ENCODE results near the gene ZNF776.
A peak's percentile ranks its signal among the peaks of the same experiment; 100 is the strongest.
"Not testable (repeated sequence)": the region's sequence is repeated elsewhere in the genome, so short reads cannot be mapped to it uniquely, and the experiment has no call there.

Gene ZNF776

GRCh38 chr19:57746580-57747471, at the start of gene ZNF776:
Gene ZNF776 (plus strand): TSS chr19:57746815. CDS start chr19:57747059, 244 bp downstream.
- DNase-seq (ENCODE audit: low read depth, low spot score), result peak; percentile 59

- DNase-seq (ENCODE audit: low read depth, low spot score), result no peak
Observed at GRCh38 chr19:57701625-57702024, 45.0 kb upstream of the ZNF776 start.

- no peak for DNase-seq (ENCODE audit: low read depth, low spot score)
Observed at GRCh38 chr19:57706346-57706745, 40.3 kb upstream of the ZNF776 start.

- peak; percentile 11 for DNase-seq (ENCODE audit: low read depth, low spot score)
Observed at GRCh38 chr19:57708641-57709361, 37.8 kb upstream of the ZNF776 start, which contains the start of gene ZNF154. Gene ZNF154 (minus strand): TSS chr19:57709204. CDS start chr19:57708971, 233 bp downstream.

GRCh38 chr19:57709616-57710015, 37.0 kb upstream of the ZNF776 start:
- DNase-seq (ENCODE audit: low read depth, low spot score), result no peak

DNA sequence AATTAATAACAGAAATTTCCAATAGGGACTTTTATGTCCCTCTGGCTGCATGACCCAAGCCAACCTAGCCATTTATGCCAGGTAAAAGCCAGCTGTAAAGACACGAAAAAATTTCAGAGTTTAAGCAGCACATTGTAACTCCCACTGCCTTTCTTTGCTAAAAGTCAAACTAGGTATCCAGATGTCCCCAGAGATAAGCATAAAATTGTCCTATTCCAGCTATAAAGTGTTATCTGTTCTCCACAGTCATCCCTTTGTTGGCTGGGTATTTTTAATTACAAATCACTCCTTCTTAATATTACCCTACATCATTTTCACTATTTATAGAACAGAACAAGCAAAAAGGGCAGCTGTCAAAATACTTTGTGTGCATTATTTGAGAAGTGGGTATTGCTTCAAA, 34.4 kb upstream of the ZNF776 start:
- DNase-seq (ENCODE audit: low read depth, low spot score), result no peak

DNA sequence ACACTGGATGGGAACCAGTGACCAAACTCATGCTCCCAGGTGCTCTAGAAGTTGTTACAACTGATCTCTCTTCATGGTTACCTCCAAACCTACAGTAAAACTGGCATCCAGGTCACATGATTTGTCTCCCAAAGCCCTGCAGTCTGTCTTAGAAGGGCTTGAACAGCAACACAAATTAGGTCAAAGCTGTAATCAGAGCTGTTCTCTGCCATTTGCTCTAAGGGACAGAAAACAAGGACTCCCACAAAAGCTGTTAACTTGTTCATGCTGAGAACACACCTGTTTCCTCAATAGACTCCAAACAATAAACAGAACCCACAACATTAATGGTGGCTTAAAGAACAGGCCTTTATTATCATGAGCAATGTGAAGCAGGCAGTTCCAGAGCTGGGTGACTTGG, 27.2 kb upstream of the ZNF776 start:
- DNase-seq (ENCODE audit: low read depth, low spot score), result no peak

- no peak for DNase-seq (ENCODE audit: low read depth, low spot score)
Observed at GRCh38 chr19:57719901-57720519, 26.6 kb upstream of the ZNF776 start.

- DNase-seq (ENCODE audit: low read depth, low spot score), result no peak
Observed at GRCh38 chr19:57720878-57721277, 25.7 kb upstream of the ZNF776 start.

- not testable (repeated sequence) for DNase-seq (ENCODE audit: low read depth, low spot score)
Observed at GRCh38 chr19:57738320-57738719, 8.3 kb upstream of the ZNF776 start.

- not testable (repeated sequence) for DNase-seq (ENCODE audit: low read depth, low spot score)
Observed at GRCh38 chr19:57738770-57739169, 7.8 kb upstream of the ZNF776 start.

DNA sequence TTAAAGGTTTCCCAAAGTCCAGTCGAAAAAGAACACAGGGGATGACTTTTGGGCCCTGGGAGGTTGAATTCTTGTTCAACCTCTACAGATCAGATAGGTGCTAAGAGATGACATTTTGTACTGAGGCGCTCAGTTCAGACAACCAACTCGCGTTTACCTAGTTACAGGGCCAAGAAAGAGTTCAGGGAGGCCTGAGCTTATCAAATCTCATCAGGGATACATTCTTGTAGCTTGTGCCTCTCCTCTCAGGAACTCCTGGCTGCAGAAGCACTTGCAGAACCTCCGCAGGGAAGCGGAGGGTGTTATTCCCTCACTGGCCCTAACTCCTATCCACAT, 825 bp downstream of the ZNF776 start:
- DNase-seq (ENCODE audit: low read depth, low spot score), result no peak

GRCh38 chr19:57748029-57748428, 1.4 kb downstream of the ZNF776 start:
- DNase-seq (ENCODE audit: low read depth, low spot score), result no peak

DNA sequence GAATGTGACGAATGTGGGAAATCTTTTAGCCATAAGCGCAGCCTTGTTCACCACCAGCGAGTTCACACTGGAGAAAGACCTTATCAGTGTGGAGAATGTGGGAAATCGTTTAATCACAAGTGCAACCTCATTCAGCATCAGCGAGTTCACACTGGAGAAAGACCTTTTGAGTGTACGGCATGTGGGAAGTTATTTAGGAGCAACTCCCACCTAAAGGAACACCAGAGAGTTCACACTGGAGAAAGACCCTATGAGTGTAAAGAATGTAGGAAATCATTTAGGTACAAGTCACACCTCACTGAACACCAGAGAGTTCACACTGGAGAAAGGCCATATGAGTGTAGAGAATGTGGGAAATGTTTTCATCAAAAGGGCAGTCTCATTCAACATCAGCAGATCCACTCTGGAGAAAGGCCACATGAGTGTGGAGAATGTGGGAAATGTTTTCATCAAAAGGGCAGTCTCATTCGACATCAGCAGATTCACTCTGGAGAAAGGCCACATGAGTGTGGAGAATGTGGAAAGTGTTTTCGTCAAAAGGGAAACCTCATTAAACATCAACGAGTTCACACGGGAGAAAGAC, 7.6 kb downstream of the ZNF776 start:
- DNase-seq (ENCODE audit: low read depth, low spot score), result no peak

GRCh38 chr19:57755031-57755430, 8.4 kb downstream of the ZNF776 start:
- DNase-seq (ENCODE audit: low read depth, low spot score), result no peak

DNA sequence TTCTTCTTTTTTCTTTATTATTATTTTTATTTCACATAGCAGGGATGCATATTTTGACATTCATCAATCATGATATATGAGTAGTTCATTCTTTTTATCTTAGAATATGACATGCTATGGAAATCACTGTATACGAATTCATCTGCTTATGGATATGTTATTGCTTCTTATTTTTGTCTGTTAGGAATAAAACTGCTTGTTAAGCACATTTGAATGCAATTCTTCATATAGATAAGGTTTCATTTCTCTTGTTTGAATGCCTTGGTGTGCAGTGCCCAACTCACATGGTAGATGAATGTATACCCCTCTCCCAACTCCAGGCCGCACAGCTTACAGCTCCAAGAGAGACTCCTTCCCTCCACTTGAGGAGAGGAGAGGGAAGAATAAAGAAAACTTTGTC, 11.3 kb downstream of the ZNF776 start:
- DNase-seq (ENCODE audit: low read depth, low spot score), result no peak

- no peak for DNase-seq (ENCODE audit: low read depth, low spot score)
Observed at GRCh38 chr19:57759096-57759495, 12.5 kb downstream of the ZNF776 start.

- peak; percentile 71 for DNase-seq (ENCODE audit: low read depth, low spot score)
Observed at GRCh38 chr19:57769345-57770131, 22.9 kb downstream of the ZNF776 start, which contains the start of gene ZNF586. Gene ZNF586 (plus strand): TSS chr19:57769676. CDS start chr19:57769843, 167 bp downstream.

- no peak for DNase-seq (ENCODE audit: low read depth, low spot score)
Observed at GRCh38 chr19:57771417-57771816, 24.8 kb downstream of the ZNF776 start.

DNA sequence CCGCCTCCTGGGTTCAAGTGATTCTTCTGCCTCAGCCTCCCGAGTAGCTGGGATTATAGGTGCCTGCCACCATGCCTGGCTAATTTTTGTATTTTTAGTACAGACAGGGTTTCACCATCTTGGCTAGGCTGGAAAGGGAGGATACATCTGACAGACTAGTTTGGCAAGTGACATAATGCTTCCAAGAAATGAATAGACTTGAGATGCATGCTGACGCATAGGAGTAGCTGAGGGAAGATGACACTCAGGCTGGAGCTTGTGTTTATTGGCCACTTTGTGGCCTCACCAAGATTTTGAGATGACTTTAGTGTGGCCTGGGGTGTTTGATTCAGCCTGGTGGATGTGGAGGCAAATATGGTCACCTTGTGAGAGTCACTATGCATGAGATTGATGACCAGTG, 26.9 kb downstream of the ZNF776 start:
- DNase-seq (ENCODE audit: low read depth, low spot score), result no peak

DNA sequence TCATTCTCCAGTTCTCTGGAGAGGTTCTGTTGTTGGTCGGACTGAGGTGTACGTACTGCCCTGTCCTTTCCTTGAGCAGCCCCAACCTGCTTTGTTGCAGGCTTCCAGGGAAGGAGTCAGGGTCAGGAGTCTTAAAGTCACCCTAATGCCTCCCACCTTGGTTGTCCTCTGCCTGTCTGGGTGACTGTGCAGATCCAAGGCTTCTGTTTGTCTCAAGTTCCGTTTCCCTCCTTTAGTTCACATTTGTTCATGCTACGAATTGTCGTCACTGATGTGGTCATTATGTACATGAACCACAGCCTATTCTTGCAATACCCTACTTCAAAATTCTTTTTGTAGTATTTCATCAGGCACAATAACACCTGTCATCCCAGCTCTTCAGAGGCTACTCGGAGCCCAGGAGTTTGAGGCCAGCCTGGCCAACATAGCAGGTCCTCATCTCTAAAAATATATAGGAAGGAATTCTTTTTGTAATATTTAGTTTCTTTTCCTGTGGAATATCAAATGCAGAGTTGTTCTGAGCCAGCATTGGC, 30.2 kb downstream of the ZNF776 start:
- DNase-seq (ENCODE audit: low read depth, low spot score), result no peak

Data from activated naive CD8-positive, alpha-beta T cell treated with anti-CD3 and anti-CD28 coated beads, Interleukin-2, amount 50 U/mL, for 16 hours (primary cell).